Measurements from ENCODE around the gene MTCL1. TPM values are rescaled to one million over a fixed set of nuclear protein-coding genes. Genes with fewer than 3 reads are reported as not detected.

Gene MTCL1
- total RNA-seq, 1 experiment from 2014 or later = 22.7 TPM

DNA sequence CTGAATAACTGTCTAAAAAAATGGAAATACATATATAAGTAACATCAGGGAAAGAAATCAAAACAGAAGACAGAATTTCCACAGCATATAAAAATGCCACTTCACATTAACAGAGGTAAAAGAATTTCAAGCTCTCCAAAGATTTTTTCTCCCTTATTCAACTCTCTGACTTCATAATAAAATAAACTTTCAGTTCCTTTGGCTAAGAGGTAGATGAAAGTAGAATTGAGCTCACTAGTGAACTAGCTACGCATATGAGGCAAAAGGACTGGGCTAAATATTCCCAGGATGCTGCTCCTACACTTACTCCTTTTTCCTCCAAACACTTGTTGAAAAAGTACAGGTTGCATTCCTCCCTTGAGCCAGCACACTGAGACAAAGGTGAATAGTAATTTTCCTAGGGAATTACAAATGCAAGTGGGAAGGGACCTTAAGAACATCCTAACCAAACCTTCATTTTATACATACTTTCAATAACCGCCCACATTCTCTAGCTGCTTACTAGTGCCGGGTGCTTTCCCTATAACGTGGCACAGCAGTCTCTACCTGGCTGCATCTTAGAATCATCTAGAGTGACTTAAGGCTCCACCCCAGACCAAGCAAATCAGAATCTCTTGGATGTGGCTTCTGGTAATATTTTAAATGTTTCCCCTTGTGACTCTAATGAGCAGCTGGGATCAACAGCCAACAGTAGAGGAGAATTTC lies 136.6 kb downstream of the MTCL1 start:
- intact Hi-C loops (cut with micrococcal nuclease) = no loop called here
- no peaks in the 10 kb centered on the region for H4K20me1 ChIP-seq (ENCODE audit: insufficient read depth)
- CTCF ChIA-PET = no interaction called here
- no peaks in the 10 kb centered on the region for H3K4me1 ChIP-seq (ENCODE audit: control insufficient read depth in 1 of 2, insufficient read depth in 2 of 2, low read length in 2 of 2)
- TF ChIP-seq, protein P1, sequence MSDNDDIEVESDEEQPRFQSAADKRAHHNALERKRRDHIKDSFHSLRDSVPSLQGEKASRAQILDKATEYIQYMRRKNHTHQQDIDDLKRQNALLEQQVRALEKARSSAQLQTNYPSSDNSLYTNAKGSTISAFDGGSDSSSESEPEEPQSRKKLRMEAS (IDR thresholded peaks at IDR 0.05) = no peak
- TF ChIP-seq, protein P2, sequence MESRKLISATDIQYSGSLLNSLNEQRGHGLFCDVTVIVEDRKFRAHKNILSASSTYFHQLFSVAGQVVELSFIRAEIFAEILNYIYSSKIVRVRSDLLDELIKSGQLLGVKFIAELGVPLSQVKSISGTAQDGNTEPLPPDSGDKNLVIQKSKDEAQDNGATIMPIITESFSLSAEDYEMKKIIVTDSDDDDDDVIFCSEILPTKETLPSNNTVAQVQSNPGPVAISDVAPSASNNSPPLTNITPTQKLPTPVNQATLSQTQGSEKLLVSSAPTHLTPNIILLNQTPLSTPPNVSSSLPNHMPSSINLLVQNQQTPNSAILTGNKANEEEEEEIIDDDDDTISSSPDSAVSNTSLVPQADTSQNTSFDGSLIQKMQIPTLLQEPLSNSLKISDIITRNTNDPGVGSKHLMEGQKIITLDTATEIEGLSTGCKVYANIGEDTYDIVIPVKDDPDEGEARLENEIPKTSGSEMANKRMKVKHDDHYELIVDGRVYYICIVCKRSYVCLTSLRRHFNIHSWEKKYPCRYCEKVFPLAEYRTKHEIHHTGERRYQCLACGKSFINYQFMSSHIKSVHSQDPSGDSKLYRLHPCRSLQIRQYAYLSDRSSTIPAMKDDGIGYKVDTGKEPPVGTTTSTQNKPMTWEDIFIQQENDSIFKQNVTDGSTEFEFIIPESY (IDR thresholded peaks at IDR 0.05; ENCODE audit: extremely low read depth, insufficient replicate concordance, low read length) = no peak
- TF ChIP-seq RAD21 (IDR thresholded peaks at IDR 0.05; ENCODE audit: low read depth) (no peak), SIN3A (IDR thresholded peaks at IDR 0.05; ENCODE audit: low read depth) (no peak), POLR2AphosphoS5 (IDR thresholded peaks at IDR 0.05; ENCODE audit: low read depth, low read length) (no peak), EZH2phosphoT487 (IDR thresholded peaks at IDR 0.05; ENCODE audit: borderline replicate concordance) (no peak), EZH2 (IDR thresholded peaks at IDR 0.05) (no peak), SP1 (IDR thresholded peaks at IDR 0.05; ENCODE audit: low read depth) (no peak), JUND (IDR thresholded peaks at IDR 0.05) (no peak), EGR1 (IDR thresholded peaks at IDR 0.05; ENCODE audit: low read depth) (no peak), FOSL1 (IDR thresholded peaks at IDR 0.05; ENCODE audit: low read depth) (no peak), TCF7L2 (IDR thresholded peaks at IDR 0.05; ENCODE audit: borderline replicate concordance, extremely low read depth, insufficient read depth, insufficient read length) (no peak), CEBPB (IDR thresholded peaks at IDR 0.05; ENCODE audit: low read depth) (no peak), YY1 (IDR thresholded peaks at IDR 0.05; ENCODE audit: extremely low read depth, insufficient replicate concordance, low read depth, low read length) (no peak), POLR2A (IDR thresholded peaks at IDR 0.05; ENCODE audit: borderline replicate concordance, extremely low read depth, insufficient read depth, insufficient read length) (no peak), CBX3 (IDR thresholded peaks at IDR 0.05; ENCODE audit: low read depth) (no peak)
- TF ChIP-seq, protein P3, sequence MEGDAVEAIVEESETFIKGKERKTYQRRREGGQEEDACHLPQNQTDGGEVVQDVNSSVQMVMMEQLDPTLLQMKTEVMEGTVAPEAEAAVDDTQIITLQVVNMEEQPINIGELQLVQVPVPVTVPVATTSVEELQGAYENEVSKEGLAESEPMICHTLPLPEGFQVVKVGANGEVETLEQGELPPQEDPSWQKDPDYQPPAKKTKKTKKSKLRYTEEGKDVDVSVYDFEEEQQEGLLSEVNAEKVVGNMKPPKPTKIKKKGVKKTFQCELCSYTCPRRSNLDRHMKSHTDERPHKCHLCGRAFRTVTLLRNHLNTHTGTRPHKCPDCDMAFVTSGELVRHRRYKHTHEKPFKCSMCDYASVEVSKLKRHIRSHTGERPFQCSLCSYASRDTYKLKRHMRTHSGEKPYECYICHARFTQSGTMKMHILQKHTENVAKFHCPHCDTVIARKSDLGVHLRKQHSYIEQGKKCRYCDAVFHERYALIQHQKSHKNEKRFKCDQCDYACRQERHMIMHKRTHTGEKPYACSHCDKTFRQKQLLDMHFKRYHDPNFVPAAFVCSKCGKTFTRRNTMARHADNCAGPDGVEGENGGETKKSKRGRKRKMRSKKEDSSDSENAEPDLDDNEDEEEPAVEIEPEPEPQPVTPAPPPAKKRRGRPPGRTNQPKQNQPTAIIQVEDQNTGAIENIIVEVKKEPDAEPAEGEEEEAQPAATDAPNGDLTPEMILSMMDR (IDR thresholded peaks at IDR 0.05 in 2 of 3, conservative IDR thresholded peaks at IDR 0.05 in 1 of 3; ENCODE audit: borderline replicate concordance in 1 of 3, insufficient read depth in 1 of 3, low read depth in 2 of 3, low read length in 2 of 3) = no peak
- TF ChIP-seq, protein P4, sequence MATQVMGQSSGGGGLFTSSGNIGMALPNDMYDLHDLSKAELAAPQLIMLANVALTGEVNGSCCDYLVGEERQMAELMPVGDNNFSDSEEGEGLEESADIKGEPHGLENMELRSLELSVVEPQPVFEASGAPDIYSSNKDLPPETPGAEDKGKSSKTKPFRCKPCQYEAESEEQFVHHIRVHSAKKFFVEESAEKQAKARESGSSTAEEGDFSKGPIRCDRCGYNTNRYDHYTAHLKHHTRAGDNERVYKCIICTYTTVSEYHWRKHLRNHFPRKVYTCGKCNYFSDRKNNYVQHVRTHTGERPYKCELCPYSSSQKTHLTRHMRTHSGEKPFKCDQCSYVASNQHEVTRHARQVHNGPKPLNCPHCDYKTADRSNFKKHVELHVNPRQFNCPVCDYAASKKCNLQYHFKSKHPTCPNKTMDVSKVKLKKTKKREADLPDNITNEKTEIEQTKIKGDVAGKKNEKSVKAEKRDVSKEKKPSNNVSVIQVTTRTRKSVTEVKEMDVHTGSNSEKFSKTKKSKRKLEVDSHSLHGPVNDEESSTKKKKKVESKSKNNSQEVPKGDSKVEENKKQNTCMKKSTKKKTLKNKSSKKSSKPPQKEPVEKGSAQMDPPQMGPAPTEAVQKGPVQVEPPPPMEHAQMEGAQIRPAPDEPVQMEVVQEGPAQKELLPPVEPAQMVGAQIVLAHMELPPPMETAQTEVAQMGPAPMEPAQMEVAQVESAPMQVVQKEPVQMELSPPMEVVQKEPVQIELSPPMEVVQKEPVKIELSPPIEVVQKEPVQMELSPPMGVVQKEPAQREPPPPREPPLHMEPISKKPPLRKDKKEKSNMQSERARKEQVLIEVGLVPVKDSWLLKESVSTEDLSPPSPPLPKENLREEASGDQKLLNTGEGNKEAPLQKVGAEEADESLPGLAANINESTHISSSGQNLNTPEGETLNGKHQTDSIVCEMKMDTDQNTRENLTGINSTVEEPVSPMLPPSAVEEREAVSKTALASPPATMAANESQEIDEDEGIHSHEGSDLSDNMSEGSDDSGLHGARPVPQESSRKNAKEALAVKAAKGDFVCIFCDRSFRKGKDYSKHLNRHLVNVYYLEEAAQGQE (IDR thresholded peaks at IDR 0.05; ENCODE audit: low read depth) = no peak
- TF ChIP-seq, protein P5, sequence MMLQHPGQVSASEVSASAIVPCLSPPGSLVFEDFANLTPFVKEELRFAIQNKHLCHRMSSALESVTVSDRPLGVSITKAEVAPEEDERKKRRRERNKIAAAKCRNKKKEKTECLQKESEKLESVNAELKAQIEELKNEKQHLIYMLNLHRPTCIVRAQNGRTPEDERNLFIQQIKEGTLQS (IDR thresholded peaks at IDR 0.05) = no peak
- no TSS peak for BruUV-seq (replicated peaks)
- H3K9me3 ChIP-seq (ENCODE audit: control insufficient read depth in 1 of 2, insufficient read depth in 1 of 2, low read depth in 1 of 2, low read length in 2 of 2) = peaks cover 0 to 6% of the 10 kb centered on the region in 2 experiments; a peak in 1 of 4 replicates
- DNase-seq (ENCODE audit: low read depth, low spot score) (no peak), ATAC-seq (no peak)
- H3K9ac ChIP-seq (ENCODE audit: low read length) = no peak overlapping the region
- H3K79me2 ChIP-seq (ENCODE audit: insufficient read depth, low read length) = no peaks in the 10 kb centered on the region
- H3K36me3 ChIP-seq (ENCODE audit: control insufficient read depth in 1 of 2, insufficient read depth in 2 of 2, low read length in 2 of 2) = no peaks in the 10 kb centered on the region
- H2AFZ ChIP-seq (ENCODE audit: low read depth, low read length, poor library complexity, severe bottlenecking) = no peak overlapping the region
- POLR2A ChIA-PET = no interaction called here
- H3K27ac ChIP-seq (ENCODE audit: low read depth, low read length) = no peak overlapping the region
- no peak overlapping the region for H3K4me2 ChIP-seq (ENCODE audit: low read length)
- H3K9me2 ChIP-seq (ENCODE audit: insufficient read depth) = no peaks in the 10 kb centered on the region
- no peak overlapping the region for H3K4me3 ChIP-seq (replicated peaks in 1 of 2; ENCODE audit: low read depth in 1 of 2, low read length in 2 of 2)
- H3K27me3 ChIP-seq (ENCODE audit: insufficient read depth, low read length) = no peaks in the 10 kb centered on the region
- RAD21 ChIA-PET (ENCODE audit: low non-redundant PET in 1 of 2, low total read pairs in 2 of 2, uncharacterized antibody in 2 of 2, unreplicated experiment in 2 of 2) = no interaction called here

Measured in HCT116 (cell line).